Kidney tubule cell (primary cell): Measurements from ENCODE around the gene GRID1.

Experiments used
- DNase-seq: peaks from one replicate; pipeline ENCODE4 v3.0.0-alpha.2; 2018; ENCODE audit warnings: low spot score

GRID1 gene

DNA sequence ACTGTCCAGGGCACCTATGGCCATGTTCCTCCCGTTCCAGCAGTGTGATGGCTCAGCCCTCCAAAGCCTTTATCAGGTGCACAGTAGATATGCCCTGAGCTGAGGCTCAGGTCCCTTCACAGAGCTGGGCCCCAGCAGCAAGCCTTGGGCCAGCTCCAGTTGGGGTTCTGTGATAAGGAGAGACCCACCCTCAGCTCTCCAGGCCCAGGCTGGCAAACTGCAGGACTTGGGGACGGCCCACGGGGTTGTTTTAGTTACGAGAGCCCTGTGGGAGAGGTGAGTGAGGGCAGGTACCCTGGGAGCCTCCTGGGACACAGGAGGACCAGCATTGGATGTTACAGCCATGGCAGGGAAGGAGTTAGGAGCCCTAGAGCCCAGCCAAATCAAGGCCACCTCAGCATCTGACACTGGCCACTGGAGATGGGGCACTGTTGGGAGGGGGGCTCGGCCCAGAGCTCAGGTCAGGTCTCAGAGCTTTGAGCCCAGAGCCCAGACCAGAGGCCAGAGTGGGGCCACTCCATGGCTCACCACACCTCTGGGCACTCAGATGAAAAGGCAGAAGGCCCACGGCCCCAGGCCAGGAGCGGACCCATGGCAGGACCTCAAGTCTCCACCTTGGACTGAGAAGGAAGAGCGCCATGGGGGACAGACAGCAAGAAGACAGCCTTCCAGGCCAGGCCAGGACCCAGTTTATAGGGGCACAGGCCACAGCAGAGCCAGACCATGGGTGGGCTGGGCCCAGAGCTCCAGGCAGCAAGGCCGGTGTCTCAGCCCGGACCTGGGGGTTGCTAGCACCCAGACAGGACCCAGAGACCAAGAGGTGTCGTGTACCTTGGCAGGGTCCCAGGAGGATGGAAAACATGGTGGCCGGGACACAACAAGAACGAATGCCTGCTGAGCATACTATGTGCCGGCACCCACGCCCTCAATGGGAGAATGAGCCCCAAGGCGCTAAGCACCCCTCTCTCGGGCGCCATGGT, 12.8 kb downstream of the GRID1 start:
- no peak for DNase-seq

- DNase-seq: no peak
Observed at GRCh38 chr10:86350897-86351296, 15.7 kb downstream of the GRID1 start.

GRCh38 chr10:86349940-86350630, 16.5 kb downstream of the GRID1 start:
- no peak for DNase-seq

DNA sequence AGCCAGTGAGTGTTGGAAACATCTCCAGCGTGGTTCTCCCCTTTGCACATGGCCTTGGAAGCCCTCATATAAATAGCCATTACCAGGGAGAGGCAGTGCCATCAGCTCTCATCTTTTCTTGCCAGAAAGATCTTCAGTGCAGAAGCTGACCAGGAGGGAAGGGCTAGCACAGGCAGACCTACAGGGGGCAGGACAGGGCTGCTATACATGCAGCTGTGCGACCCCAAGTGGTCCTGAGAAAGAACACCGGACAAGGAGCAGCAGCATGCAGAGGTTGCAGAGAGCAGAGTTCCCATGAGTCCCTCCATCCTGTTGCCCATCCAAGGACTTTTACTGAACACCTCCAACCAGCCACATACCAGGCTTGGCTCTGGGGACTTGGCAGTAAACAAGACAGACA, 17.1 kb downstream of the GRID1 start:
- no peak for DNase-seq

- DNase-seq: no peak
Observed at GRCh38 chr10:86348321-86349210, 18.0 kb downstream of the GRID1 start.

- no peak for DNase-seq
Observed at GRCh38 chr10:86347856-86348255, 18.7 kb downstream of the GRID1 start.

DNA sequence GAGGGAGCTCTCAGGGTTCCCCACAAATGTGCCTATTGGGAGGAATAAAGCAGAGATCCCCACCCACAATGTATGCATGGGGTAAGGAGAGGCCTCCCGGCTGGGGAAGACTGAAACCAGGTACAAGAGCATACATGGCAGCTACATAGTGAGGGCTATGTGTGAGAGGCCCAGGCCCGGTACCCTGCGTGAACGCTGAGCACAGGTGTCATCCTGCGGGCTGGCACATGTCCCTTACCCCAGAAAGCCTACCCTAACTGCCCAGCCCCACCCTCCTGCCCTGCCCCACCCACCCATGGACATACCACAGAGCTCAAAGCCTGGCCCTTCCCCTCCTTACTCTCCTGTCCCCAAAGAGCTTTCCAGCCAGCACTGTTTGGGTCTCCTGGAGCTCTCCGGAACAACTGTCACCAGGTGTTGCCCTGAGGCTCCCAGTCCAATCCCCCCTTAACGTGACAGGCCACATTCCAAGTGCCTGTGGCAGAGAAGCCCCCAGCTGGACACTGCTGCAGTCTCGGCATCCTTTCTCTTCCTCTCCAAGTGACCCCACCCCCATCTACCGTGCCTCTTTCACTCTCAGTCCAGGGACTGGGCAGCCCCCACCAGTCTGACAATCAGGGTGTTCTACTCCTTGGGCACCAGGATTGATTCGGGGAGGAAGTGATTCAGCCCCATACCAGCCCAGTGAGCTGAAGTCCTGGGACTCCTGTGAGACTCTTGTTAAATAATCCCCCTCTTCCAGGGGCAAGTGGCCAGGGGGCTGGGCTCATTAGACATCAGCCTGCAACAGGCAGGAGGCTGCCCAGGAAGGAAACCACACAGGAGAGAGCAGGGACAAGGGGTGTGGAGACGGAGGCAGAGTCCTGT, 19.6 kb downstream of the GRID1 start:
- peak; percentile 18 for DNase-seq

GRCh38 chr10:86345859-86346798, 20.5 kb downstream of the GRID1 start:
- DNase-seq: peak; percentile 61

- DNase-seq: no peak
Observed at GRCh38 chr10:86345296-86345858, 21.2 kb downstream of the GRID1 start.

DNA sequence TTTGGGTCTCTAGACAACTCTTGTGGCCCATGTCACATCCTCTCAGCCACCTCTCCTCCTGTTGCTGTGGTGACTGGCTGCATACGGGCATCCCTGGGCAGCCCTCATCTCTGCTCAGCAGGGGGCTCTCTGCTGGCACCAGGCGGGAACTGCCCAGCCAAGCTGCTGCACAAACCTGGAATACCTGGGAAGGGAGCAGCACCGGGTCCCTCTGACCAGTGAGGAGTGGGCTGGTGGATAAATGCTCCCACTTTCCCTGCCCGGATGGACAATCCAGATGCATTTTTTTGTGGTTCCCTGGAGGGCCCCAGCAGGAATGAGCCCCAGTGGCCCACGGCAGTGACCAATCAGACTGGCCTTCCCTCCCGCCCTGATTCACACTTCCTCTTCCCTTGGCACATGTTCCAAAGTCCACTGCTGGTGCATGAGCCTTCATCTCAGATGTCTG, 21.9 kb downstream of the GRID1 start:
- peak; percentile 53 for DNase-seq

DNA sequence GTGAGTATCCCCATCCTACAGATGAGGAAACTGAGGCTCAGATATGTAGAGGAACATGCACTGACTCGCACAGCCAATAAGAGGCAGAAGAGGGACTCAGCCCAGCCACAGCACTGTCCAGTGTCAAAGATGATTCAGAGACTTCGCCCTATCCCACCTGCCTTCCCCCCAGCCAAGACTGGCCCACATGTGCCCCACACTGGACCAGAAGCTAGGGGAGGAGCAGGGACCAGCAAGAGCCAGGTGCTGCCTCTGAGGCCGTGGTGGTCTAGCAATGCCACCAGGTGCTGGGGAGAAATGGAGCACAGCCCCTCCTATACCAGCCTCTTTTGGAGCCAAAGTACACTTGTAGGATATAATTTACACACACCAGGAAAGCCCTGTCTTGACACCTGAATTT, 22.3 kb downstream of the GRID1 start:
- no peak for DNase-seq

DNA sequence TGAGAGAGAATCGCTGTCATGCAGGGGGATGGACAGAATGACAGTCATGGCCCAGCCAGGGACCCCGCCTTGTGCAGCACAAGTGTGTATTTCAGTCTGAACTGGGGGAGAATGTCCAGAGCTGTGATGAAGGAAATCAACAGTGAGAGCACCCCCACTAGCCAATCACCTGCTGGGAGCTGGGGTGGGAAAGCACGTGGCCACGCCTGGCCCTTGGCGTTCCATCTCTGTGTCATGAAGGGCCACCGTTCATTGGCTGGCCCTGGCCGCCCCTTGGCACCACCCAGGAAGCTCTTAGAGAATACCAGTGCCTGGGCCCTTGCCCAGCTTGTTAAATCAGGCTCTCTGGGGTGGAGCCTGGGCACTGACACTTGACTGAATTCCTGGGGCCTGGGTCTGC, 22.8 kb downstream of the GRID1 start:
- no peak for DNase-seq

DNA sequence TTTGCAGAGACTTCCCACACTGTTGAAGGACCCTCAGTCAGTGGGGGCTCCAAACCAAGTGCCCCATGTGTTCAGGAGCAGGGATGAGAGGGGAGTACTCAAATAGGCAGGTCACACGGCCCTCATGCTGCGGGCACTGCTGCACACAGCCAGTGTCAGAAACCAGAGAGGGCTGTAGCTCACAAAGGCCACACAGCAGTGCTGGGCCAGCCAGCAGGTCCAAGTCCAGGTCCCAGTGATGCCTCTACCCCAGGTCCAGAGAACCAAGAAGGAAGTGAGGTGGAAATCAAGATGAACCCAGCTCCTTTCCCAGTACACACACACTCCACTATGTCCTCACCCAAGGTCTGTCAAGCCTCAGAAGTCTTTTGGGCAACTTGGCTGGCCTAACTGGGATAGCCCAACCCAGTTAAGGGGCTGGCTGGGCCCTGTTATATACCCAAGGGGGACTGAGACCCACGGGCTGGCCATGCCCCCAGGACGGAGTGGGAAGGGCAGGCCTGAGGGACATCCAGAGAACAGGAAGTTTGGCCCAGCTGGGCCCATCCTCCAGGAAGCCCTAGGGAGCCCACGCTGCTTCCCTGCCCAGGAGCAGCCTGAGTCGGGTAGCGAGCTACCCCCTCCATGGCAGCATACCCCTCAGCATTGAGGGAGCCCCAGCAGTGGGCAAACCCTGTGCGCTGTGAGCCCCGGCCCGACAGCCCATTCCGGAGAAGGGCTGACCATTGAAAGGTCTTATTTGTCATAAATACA, 24.3 kb downstream of the GRID1 start:
- no peak for DNase-seq

DNA sequence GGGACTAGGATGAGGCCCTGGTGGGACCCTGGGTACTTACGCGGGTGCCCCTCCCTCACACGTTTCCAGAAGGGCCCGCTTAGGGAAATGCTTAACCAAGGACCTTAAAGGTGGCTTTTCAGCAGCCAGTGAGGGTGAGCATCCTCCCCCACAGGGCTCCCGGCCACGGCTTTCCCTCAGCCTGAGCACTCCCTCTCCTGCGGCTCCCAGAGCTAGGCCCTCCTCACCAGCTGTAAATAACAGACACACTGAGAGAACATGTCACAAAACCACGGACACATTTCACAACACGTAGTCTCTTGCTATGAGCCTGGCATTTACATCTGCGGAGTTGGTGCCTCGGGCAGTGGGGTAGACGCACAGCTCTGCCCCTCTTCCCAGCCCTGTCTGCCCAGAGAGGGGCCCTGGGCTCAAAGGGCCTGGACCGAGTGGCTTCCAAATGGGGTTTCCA, 25.2 kb downstream of the GRID1 start:
- DNase-seq: no peak

GRCh38 chr10:86340991-86341260, 25.7 kb downstream of the GRID1 start:
- DNase-seq: no peak

DNA sequence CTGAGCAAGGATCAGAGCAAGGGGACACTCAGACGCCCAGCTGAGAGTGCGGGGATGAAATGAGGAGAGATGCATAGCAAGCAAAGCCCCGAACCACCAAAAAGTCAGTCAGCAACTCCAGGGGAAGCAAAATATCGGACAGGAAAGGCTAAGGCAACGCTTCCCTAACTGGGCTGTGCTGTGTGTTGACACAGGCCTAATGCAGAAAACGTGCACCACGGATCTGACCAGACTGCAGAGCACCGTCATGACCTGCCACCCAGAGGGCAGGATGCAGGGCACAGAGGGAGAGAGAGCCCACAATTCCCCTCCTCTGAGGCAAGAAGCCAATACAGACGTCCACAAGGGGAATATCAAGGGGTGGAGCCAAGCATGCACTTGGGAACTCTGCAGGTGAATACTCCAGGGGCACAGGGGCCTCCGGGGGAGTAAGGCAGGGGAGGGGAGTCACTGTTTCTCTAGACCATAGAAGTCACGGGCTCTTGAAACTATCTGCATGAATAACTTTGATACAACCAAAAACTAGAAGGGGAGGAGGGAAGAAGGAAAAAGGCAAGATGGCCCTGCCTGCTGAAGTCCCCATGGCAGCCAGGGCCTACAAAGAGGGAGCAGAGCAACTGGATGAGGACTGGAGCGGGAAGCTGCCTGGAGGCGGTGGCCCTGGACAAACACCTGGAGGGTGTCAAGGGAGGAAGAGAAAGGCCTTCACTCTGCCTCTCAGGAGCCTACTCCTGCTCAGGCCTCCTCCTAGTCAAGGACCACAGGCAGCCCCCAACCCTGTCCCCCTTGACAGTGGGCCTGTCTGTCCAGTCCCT, 26.2 kb downstream of the GRID1 start:
- DNase-seq: no peak

DNA sequence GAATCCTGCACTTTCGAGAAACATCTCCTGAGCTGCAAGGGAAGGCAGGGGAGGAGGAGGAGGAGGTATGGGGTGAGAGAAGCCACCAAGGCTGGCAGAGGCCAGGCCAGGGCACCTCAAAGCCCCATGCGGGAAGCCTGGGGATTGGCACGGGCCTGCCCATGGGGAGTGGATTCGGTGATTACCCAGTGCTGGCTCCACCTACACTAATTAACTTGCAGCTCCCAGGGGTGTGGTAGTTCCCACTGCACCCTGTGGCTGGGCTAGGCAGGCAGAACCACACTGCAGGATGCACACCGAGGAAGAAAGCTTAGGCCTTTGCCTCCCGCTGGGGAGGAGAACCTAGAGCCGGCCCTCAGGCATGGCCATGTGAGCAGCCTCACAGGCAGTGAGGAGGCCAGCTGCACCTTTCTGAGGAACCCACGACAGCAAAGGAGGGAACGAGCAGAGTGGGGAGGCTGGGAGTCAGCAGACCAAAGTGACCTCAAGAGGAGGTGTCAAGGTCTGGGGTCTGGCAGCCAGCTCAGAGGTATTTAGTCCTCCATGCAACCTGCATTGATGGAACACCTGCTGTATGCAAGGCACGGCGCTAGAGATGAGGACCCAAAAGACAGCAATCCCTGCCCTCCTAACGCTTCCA, 27.2 kb downstream of the GRID1 start:
- DNase-seq: no peak

DNA sequence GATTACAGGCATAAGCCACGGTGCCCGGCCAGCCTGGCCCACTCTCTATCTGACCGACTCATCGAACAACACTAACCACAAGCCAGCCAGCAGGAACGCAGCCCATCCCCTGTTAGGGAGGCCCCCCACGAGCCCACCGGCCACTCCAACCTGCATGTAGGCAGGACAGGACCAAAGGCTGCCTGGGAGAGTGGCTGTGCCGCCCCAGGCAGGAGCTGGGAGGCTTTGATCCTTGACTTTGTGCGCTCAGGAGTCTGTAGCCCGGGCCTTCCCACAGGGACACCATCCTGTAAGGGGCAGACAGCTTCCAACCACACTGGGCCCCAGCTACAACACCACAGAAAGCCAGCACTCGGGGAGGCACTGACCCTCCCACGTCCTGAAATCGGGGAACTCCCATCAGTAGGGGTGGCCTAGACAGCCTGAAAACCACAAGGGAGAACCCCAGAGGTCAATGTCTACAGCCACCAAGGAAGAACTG, 29.4 kb downstream of the GRID1 start:
- no peak for DNase-seq
